Endodermal cell (in vitro differentiated cells): ENCODE measurements around the gene FAM204A. TPM values are rescaled to one million over a fixed set of nuclear protein-coding genes. Genes with fewer than 3 reads are reported as not detected.

Experiments
- DNase-seq: peaks from one replicate; pipeline ENCODE4 v3.0.0-alpha.2; 2017
- H3K27ac ChIP-seq: 2 replicates; pipeline ENCODE4 v1.5.1; 2013; ENCODE audit warnings: mild to moderate bottlenecking, low read depth, low read length, moderate library complexity
- H3K27me3 ChIP-seq: 2 replicates; pipeline ENCODE4 v1.6.1; 2013; ENCODE audit warnings: mild to moderate bottlenecking, low read length, moderate library complexity; ENCODE audit not compliant: insufficient read depth, control insufficient read depth, poor library complexity, severe bottlenecking
- H3K36me3 ChIP-seq: 2 replicates; pipeline ENCODE4 v1.7.0; 2013; ENCODE audit warnings: mild to moderate bottlenecking, low read length, moderate library complexity; ENCODE audit not compliant: control insufficient read depth, insufficient read depth
- H3K4me1 ChIP-seq: one replicate; pipeline ENCODE4 v1.7.0; 2013; ENCODE audit warnings: low read length; ENCODE audit not compliant: control insufficient read depth, insufficient read depth
- H3K4me3 ChIP-seq: 2 replicates; pipeline ENCODE4 v1.5.1; 2013; ENCODE audit warnings: mild to moderate bottlenecking, low read length, moderate library complexity
- H3K9ac ChIP-seq: 2 replicates; pipeline ENCODE4 v1.6.1; 2013; ENCODE audit warnings: mild to moderate bottlenecking, low read length, moderate library complexity; ENCODE audit not compliant: poor library complexity, severe bottlenecking; ENCODE audit errors: extremely low read depth
- H3K9me3 ChIP-seq: 2 replicates; pipeline ENCODE4 v1.6.1; 2013; ENCODE audit warnings: mild to moderate bottlenecking, low read length, moderate library complexity; ENCODE audit not compliant: control insufficient read depth
- H3K27ac Mint-ChIP-seq: 2 replicates; pipeline ENCODE4 v1.8.0; 2020; ENCODE audit warnings: mixed read lengths
- H3K27me3 Mint-ChIP-seq: 2 replicates; pipeline ENCODE4 v1.8.0; 2021; ENCODE audit warnings: mild to moderate bottlenecking, mixed read lengths; ENCODE audit not compliant: insufficient read depth
- H3K36me3 Mint-ChIP-seq: 2 replicates; pipeline ENCODE4 v1.8.0; 2020; ENCODE audit warnings: low read depth, mixed read lengths
- H3K4me1 Mint-ChIP-seq: 2 replicates; pipeline ENCODE4 v1.8.0; 2020; ENCODE audit warnings: mixed read lengths
- H3K4me3 Mint-ChIP-seq: 2 replicates; pipeline ENCODE4 v1.8.0; 2020; ENCODE audit warnings: mild to moderate bottlenecking, moderate library complexity, mixed read lengths
- H3K9me3 Mint-ChIP-seq: 2 replicates; pipeline ENCODE4 v1.8.0; 2020; ENCODE audit warnings: mild to moderate bottlenecking, mixed read lengths
- CTCF ChIP-seq: fragments of 200-600 bp; sonication (generic); conservative IDR thresholded peaks from 2 replicates; pipeline ENCODE4 v1.5.0; 2021; ENCODE audit warnings: antibody characterized with exemption, mild to moderate bottlenecking
- WGBS, 2 experiments: methylation state at CpG; one replicate each; pipeline versions ENCODE4 v1.1.5 to v1.1.7; 2013; ENCODE audit warnings: missing lambda C conversion rate in 2 of 2, mixed read lengths in 1 of 2; ENCODE audit not compliant: insufficient coverage in 1 of 2, insufficient read length in 1 of 2; 5-methylcytosine and 5-hydroxymethylcytosine counted together
- total RNA-seq, 2 donors: library from RNA; stranded (reverse); fragmentation: NEBNext Ultra II Directional in 1 of 2; extraction: Animal tissue kit (Norgen Biotek cat#: 25700) in 1 of 2; gene quantifications; 2 replicates in 1 of 2; 3 replicates in 1 of 2; pipeline ENCODE4 v1.2.1, GENCODE V29; 2021

The FAM204A gene
- total RNA-seq, 2 donors from 2014 or later = 40.9 to 43.3 TPM

GRCh38 chr10:118251791-118252190, 90.3 kb downstream of the FAM204A start:
- Histone ChIP-seq H3K9me3 (no peaks in the 10 kb centered on the region), H3K4me1 (peaks cover 3% of the 10 kb centered on the region), H3K27ac (no peak overlapping the region), H3K27me3 (peaks cover 100% of the 10 kb centered on the region), H3K4me3 (no peak overlapping the region), H3K36me3 (no peaks in the 10 kb centered on the region), H3K9ac (no peak overlapping the region)
- peaks cover 96% of the 10 kb centered on the region for H3K27me3 Mint-ChIP-seq
- no peak overlapping the region for H3K27ac Mint-ChIP-seq
- H3K36me3 Mint-ChIP-seq = no peaks in the 10 kb centered on the region
- H3K4me3 Mint-ChIP-seq = no peak overlapping the region
- peaks cover 8% of the 10 kb centered on the region for H3K4me1 Mint-ChIP-seq
- no peak for TF ChIP-seq CTCF
- 87 to 89% methylated on average over 6 to 7 of the region's 7 CpGs for WGBS, 2 experiments
- no peak for DNase-seq
- H3K9me3 Mint-ChIP-seq = no peaks in the 10 kb centered on the region

- H3K36me3 Mint-ChIP-seq = no peaks in the 10 kb centered on the region
- H3K4me3 Mint-ChIP-seq = no peak overlapping the region
- no peak for TF ChIP-seq CTCF
- H3K9ac ChIP-seq = no peak overlapping the region
- H3K4me1 Mint-ChIP-seq = peaks cover 14% of the 10 kb centered on the region
- H3K9me3 ChIP-seq = no peaks in the 10 kb centered on the region
- H3K4me3 ChIP-seq = no peak overlapping the region
- H3K4me1 ChIP-seq = peaks cover 5% of the 10 kb centered on the region
- H3K27me3 Mint-ChIP-seq = peaks cover 96% of the 10 kb centered on the region
- H3K36me3 ChIP-seq = no peaks in the 10 kb centered on the region
- no peak for DNase-seq
- H3K9me3 Mint-ChIP-seq = no peaks in the 10 kb centered on the region
- peaks cover 100% of the 10 kb centered on the region for H3K27me3 ChIP-seq
- no peak overlapping the region for H3K27ac Mint-ChIP-seq
- H3K27ac ChIP-seq = no peak overlapping the region
These were observed 92.4 kb downstream of the FAM204A start for GRCh38 chr10:118249714-118250113.
